Smooth muscle cell of the pulmonary artery (primary cell): ENCODE measurements around the gene MCUB. TPM values are rescaled to one million over a fixed set of nuclear protein-coding genes. Genes with fewer than 3 reads are reported as not detected.

Source experiments
- total RNA-seq: library from RNA; depleted of rRNA; stranded (reverse); fragments of >200 nt; gene quantifications from 2 replicates; pipeline ENCODE4 v1.2.3, GENCODE V29; 2014

MCUB gene
- 16.9 and 31.5 TPM in 2 replicates for total RNA-seq

DNA sequence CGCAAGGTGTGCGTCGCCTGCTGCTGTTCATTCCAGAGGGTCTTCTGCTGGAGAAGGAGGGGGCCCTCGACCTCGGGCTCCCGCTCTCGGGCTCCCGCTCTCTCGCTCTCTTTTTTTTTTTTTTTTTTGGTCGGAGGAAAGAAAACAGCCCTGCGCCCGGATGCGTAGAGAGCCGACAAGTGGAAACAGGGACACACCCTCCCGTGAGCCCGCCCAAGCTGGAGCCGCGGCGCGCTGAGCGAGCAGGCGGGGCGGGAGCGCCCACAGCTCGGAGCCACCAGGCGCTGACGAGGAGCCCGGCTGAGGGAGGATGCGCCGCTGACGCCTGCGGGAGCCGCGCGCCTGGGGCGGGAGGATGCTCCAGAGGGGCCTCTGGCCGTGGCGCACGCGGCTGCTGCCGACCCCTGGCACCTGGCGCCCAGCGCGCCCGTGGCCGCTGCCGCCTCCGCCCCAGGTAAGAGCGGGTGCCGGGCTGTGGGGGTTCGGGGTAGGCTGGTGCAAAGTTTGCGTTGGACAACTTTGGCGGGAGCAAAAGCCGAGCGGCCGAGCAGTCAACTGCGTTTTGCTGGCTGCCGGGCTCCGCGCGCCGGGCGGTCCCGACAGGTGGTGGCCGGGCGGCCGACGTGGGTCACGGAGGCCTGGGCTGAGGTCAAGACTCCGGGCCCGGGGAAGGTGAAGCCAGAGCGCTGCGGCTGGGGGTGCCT is at the start of gene MCUB:
Gene MCUB, plus strand, starts transcription at position 264 of the 704 bp plus-strand sequence. Its CDS starts 92 bp downstream, at position 356.

DNA sequence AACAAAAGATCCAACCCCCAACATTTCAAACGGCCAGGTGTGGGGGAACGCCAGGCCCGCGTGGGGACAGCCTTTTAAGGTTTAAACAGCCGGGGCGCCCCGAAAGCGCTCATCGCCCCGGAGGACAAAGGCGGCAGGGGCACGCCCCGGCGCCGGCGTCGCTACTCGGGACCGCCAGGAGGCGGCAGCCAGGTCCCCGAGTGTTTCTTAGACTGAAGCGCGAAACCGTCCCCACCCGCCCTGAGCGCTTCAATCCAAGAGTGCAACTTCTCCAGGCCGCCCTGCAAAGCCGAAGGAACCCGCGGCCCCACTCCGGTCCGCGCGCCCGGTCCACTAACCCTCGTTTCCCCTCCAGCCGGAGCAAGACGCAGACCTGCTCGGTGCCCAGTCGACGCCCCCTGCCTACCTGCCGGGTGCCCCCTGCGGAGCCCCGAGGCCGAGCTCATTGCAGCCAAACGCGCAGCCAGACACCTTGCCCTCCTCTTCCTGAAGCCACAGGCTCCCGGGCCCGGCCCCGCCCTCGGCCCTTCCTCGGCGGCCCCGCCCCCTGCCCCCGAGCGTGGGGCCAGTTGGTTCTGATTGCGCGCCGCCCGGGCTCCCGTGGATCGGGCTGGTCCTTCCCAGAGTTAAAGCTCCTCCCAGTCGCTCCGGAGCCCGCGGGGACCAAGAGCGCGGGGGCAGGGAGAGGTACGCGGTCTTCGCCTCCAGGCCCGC is 143.1 kb downstream of the MCUB start, which contains the start of gene CASP6:
Gene CASP6, minus strand, starts transcription at position 496 of the 714 bp plus-strand sequence. Its CDS starts 50 bp downstream, at position 446.

GRCh38 chr4:109729718-109730618 is 169.9 kb downstream of the MCUB start, which contains the start of gene PLA2G12A:
PLA2G12A (minus strand) TSS chr4:109730070; CDS start chr4:109729809, 261 bp downstream.

Other genes starting within 250 kb of the MCUB start
- gene SEC24B, start 126.4 kb upstream of the MCUB start, total RNA-seq, result 23.8 and 26.2 TPM in 2 replicates
- 16.4 and 17.3 TPM in 2 replicates for gene CASP6, start 143.2 kb downstream of the MCUB start, total RNA-seq
- gene PLA2G12A, start 169.8 kb downstream of the MCUB start, total RNA-seq, result 22.4 and 28.8 TPM in 2 replicates
- gene CFI, start 241.8 kb downstream of the MCUB start, total RNA-seq, result 1.6 and 13.7 TPM in 2 replicates